Keratinocyte (primary cell): ENCODE measurements around the gene RALGAPA2. TPM values are rescaled to one million over a fixed set of nuclear protein-coding genes. Genes with fewer than 3 reads are reported as not detected.

ENCODE experiments used
- DNase-seq: peaks from one replicate; pipeline ENCODE4 v3.0.0-alpha.2; 2011; ENCODE audit warnings: low read depth, missing footprints, low spot score
- FAIRE-seq: peaks from 2 replicates; lab custom pipeline; 2011; peaks lifted over from hg19 to GRCh38; lab: Jason Lieb, UNC
- H2AFZ ChIP-seq: 2 replicates; pipeline ENCODE4 v1.6.0; 2012; ENCODE audit warnings: low read length, control low read depth, inconsistent platforms; ENCODE audit not compliant: control insufficient read depth
- H3K27ac ChIP-seq: 2 replicates; pipeline ENCODE4 v1.5.1; 2011; ENCODE audit warnings: low read length; ENCODE audit not compliant: control insufficient read depth, insufficient read depth
- H3K27me3 ChIP-seq: 3 replicates; pipeline ENCODE4 v1.6.0; 2011; ENCODE audit warnings: low read length; ENCODE audit not compliant: control insufficient read depth, insufficient read depth; ENCODE audit errors: extremely low read depth
- H3K36me3 ChIP-seq, 2 experiments: 2 replicates in 1 of 2; 3 replicates in 1 of 2; pipeline ENCODE4 v1.5.1; 2011; ENCODE audit warnings: low read length in 2 of 2, mild to moderate bottlenecking in 1 of 2; ENCODE audit not compliant: control insufficient read depth in 2 of 2, insufficient read depth in 2 of 2; ENCODE audit errors: extremely low read depth in 1 of 2
- H3K4me1 ChIP-seq: 3 replicates; pipeline ENCODE4 v1.5.1; 2011; ENCODE audit warnings: low read length; ENCODE audit not compliant: control insufficient read depth, insufficient read depth; ENCODE audit errors: extremely low read depth
- H3K4me2 ChIP-seq: 3 replicates; pipeline ENCODE4 v1.6.0; 2011; ENCODE audit warnings: low read depth, low read length; ENCODE audit not compliant: control insufficient read depth, insufficient read depth; ENCODE audit errors: extremely low read depth
- H3K4me3 ChIP-seq, 3 experiments: fragments of 200-600 bp in 1 of 3; sonication (generic) in 1 of 3; 2 replicates in 2 of 3; 3 replicates in 1 of 3; pipeline ENCODE4 v1.5.1; 2011 to 2016; ENCODE audit warnings: low read length in 3 of 3, mild to moderate bottlenecking in 3 of 3, control low read depth in 2 of 3, inconsistent platforms in 1 of 3, low read depth in 1 of 3, mixed read lengths in 1 of 3, mixed run types in 1 of 3, moderate library complexity in 1 of 3; ENCODE audit not compliant: control insufficient read depth in 2 of 3, insufficient read depth in 2 of 3; ENCODE audit errors: extremely low read depth in 1 of 3
- H3K79me2 ChIP-seq: 2 replicates; pipeline ENCODE4 v1.6.0; 2012; ENCODE audit warnings: low read length; ENCODE audit not compliant: control insufficient read depth, insufficient read depth
- H3K9ac ChIP-seq: 3 replicates; pipeline ENCODE4 v1.6.0; 2011; ENCODE audit warnings: low read length; ENCODE audit not compliant: control insufficient read depth, insufficient read depth; ENCODE audit errors: extremely low read depth
- H3K9me1 ChIP-seq: 3 replicates; pipeline ENCODE4 v1.6.0; 2011; ENCODE audit warnings: low read length; ENCODE audit not compliant: control insufficient read depth, insufficient read depth; ENCODE audit errors: extremely low read depth
- H3K9me3 ChIP-seq: 2 replicates; pipeline ENCODE4 v1.5.1; 2012; ENCODE audit warnings: low read depth, low read length; ENCODE audit not compliant: control insufficient read depth
- H4K20me1 ChIP-seq: 3 replicates; pipeline ENCODE4 v1.6.0; 2011; ENCODE audit warnings: low read length; ENCODE audit not compliant: control insufficient read depth, insufficient read depth; ENCODE audit errors: extremely low read depth
- CTCF ChIP-seq, 3 experiments: IDR thresholded peaks in 1 of 3; conservative IDR thresholded peaks in 1 of 3; optimal IDR thresholded peaks in 1 of 3; 2 replicates in 2 of 3; 3 replicates in 1 of 3; pipeline versions ENCODE3 to v1.5.1; 2011; ENCODE audit warnings: low read length in 3 of 3, mild to moderate bottlenecking in 3 of 3, moderate library complexity in 2 of 3, control low read depth in 1 of 3, inconsistent platforms in 1 of 3; ENCODE audit not compliant: insufficient read depth in 2 of 3; ENCODE audit errors: extremely low read depth in 1 of 3
- EZH2 ChIP-seq: IDR thresholded peaks from one replicate; pipeline ENCODE4 v1.6.1; 2012; ENCODE audit warnings: inconsistent platforms, mild to moderate bottlenecking, low read length, moderate library complexity
- dilution Hi-C: fragments of 300-500 bp; cut with MboI; formaldehyde crosslinking; loops from one replicate; pipeline ENCODE4 v1.7.0; 2020; ENCODE audit warnings: low sequenced_read_pairs; ENCODE audit not compliant: extremely low pct_ligation_motif_present
- polyA plus RNA-seq, 5 experiments: library from polyadenylated mRNA; depleted of rRNA in 3 of 5; stranded (reverse) in 3 of 5; stranded (forward) in 1 of 5; unstranded in 1 of 5; fragments of >200 nt; gene quantifications; 1 replicate in 1 of 5; 2 replicates in 3 of 5; 3 replicates in 1 of 5; pipeline versions ENCODE4 v1.2.1 to v1.2.3, GENCODE V29; 2011 to 2012; ENCODE audit warnings: missing spikeins in 2 of 5, low read depth in 1 of 5, low replicate concordance in 1 of 5

The RALGAPA2 gene
- polyA plus RNA-seq, 1 donor (not counting 4 experiments of a cell fraction or from before 2014, with no cell fraction given), result 3.2 TPM

- H3K9me1 ChIP-seq, result no peaks in the 10 kb centered on the region
- no peaks in the 10 kb centered on the region for H3K79me2 ChIP-seq
- FAIRE-seq (no peak), DNase-seq (no peak)
- no peaks in the 10 kb centered on the region for H4K20me1 ChIP-seq
- H3K4me1 ChIP-seq, result peaks cover 14% of the 10 kb centered on the region
- dilution Hi-C loops, result no loop called here
- peaks cover 0 to 1% of the 10 kb centered on the region in 2 experiments for H3K36me3 ChIP-seq
- H3K4me2 ChIP-seq, result no peak overlapping the region
- H3K4me3 ChIP-seq, result no peak overlapping the region
- TF ChIP-seq EZH2 (no peak), CTCF (optimal IDR thresholded peaks at IDR 0.05 in 1 of 3, IDR thresholded peaks at IDR 0.05 in 1 of 3, conservative IDR thresholded peaks at IDR 0.05 in 1 of 3; ENCODE audit: extremely low read depth in 1 of 3, insufficient read depth in 2 of 3, low read length in 3 of 3) (no peak)
- H3K9ac ChIP-seq, result no peak overlapping the region
- H3K27me3 ChIP-seq, result no peaks in the 10 kb centered on the region
- H2AFZ ChIP-seq, result no peak overlapping the region
- no peak overlapping the region for H3K27ac ChIP-seq
- H3K9me3 ChIP-seq, result no peaks in the 10 kb centered on the region
These were observed 219.7 kb downstream of the RALGAPA2 start for GRCh38 chr20:20492521-20493332.

GRCh38 chr20:20491784-20492264 is 220.6 kb downstream of the RALGAPA2 start:
- no peaks in the 10 kb centered on the region for H3K9me3 ChIP-seq
- no peaks in the 10 kb centered on the region for H3K27me3 ChIP-seq
- no peak for TF ChIP-seq CTCF (optimal IDR thresholded peaks at IDR 0.05 in 1 of 3, IDR thresholded peaks at IDR 0.05 in 1 of 3, conservative IDR thresholded peaks at IDR 0.05 in 1 of 3; ENCODE audit: extremely low read depth in 1 of 3, insufficient read depth in 2 of 3, low read length in 3 of 3)
- no peak for TF ChIP-seq EZH2
- dilution Hi-C loops, result no loop called here
- DNase-seq (no peak), FAIRE-seq (no peak)
- no peak overlapping the region for H3K4me2 ChIP-seq
- no peak overlapping the region for H3K4me3 ChIP-seq
- no peaks in the 10 kb centered on the region for H4K20me1 ChIP-seq
- peaks cover 0 to 1% of the 10 kb centered on the region in 2 experiments for H3K36me3 ChIP-seq
- H3K9ac ChIP-seq, result no peak overlapping the region
- H3K4me1 ChIP-seq, result peaks cover 14% of the 10 kb centered on the region
- H2AFZ ChIP-seq, result no peak overlapping the region
- H3K79me2 ChIP-seq, result no peaks in the 10 kb centered on the region
- no peak overlapping the region for H3K27ac ChIP-seq
- H3K9me1 ChIP-seq, result no peaks in the 10 kb centered on the region
